ENCODE results near the gene POLR1A. TPM values are rescaled to one million over a fixed set of nuclear protein-coding genes. Genes with fewer than 3 reads are reported as not detected.

The POLR1A gene
- total and polyA plus RNA-seq, 2 donors (not counting 3 experiments of a cell fraction or from before 2014, with no cell fraction given): 7.6 to 40.7 TPM

DNA sequence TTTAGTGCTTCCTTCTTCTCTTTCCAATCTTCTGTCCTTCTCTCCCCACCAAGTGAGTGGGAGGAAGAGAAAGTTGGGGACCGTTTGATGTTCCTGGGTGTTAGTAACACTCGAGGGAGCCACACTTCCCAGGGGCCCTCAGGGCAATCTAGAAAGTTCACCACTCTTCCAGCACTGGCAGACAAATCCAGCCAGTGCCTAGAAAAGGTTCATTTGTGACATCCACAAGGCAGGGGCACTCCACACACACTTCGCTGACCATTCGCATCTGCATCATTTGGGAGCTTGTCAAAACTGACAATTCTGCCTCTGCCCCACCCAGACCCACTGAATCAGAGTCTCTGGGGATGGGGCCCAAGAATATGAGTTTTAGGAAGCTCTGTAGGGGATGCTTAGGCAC lies 130.1 kb downstream of the POLR1A start:
- no peak for DNase-seq (ENCODE audit: low read depth, low spot score)
- no peak for FAIRE-seq
- no peak overlapping the region for H3K4me3 ChIP-seq (replicated peaks in 1 of 3; ENCODE audit: insufficient read depth in 1 of 3, low read depth in 1 of 3, low read length in 3 of 3)
- no peaks in the 10 kb centered on the region for H3K9me1 ChIP-seq (replicated peaks; ENCODE audit: control insufficient read depth, extremely low read depth, insufficient read depth, low read length)
- H3K79me2 ChIP-seq (ENCODE audit: control insufficient read depth, insufficient read depth, low read length): no peaks in the 10 kb centered on the region
- H3K27ac ChIP-seq (ENCODE audit: insufficient read depth, low read depth, low read length): no peak overlapping the region
- CTCF ChIA-PET: no interaction called here
- TF ChIP-seq EZH2 (IDR thresholded peaks at IDR 0.05; ENCODE audit: borderline replicate concordance, low read depth, low read length, severe bottlenecking) (no peak), GATA2 (IDR thresholded peaks at IDR 0.05; ENCODE audit: insufficient read depth, insufficient read length, low read depth, low read length) (no peak), MAX (IDR thresholded peaks at IDR 0.05; ENCODE audit: insufficient read depth, insufficient read length) (no peak), POLR2A (IDR thresholded peaks at IDR 0.05; ENCODE audit: low read depth, low read length) (no peak)
- peaks cover 8 to 20% of the 10 kb centered on the region in 2 experiments for H3K27me3 ChIP-seq (ENCODE audit: control insufficient read depth in 2 of 2, insufficient read depth in 2 of 2, low read length in 2 of 2)
- H3K4me1 ChIP-seq (ENCODE audit: control insufficient read depth, extremely low read depth, insufficient read depth, low read length): no peaks in the 10 kb centered on the region
- intact Hi-C loops (cut with micrococcal nuclease) (no loop called here), dilution Hi-C loops (cut with MboI; ENCODE audit: extremely low pct_ligation_motif_present, low sequenced_read_pairs) (no loop called here)
- POLR2A ChIA-PET: no interaction called here
- H3K36me3 ChIP-seq (ENCODE audit: control insufficient read depth in 2 of 2, extremely low read depth in 1 of 2, insufficient read depth in 2 of 2, low read length in 2 of 2): no peaks in the 10 kb centered on the region
- H3K9me3 ChIP-seq (replicated peaks; ENCODE audit: control insufficient read depth, insufficient read depth, low read length): no peaks in the 10 kb centered on the region
- no peak overlapping the region for H3K9ac ChIP-seq (replicated peaks; ENCODE audit: extremely low read depth, insufficient read depth, low read length)
- H3K4me2 ChIP-seq (ENCODE audit: insufficient read depth, low read length): no peak overlapping the region
- no TSS peak for BruUV-seq (replicated peaks)
- H2AFZ ChIP-seq (ENCODE audit: low read depth, low read length): no peak overlapping the region
- no peaks in the 10 kb centered on the region for H4K20me1 ChIP-seq (replicated peaks; ENCODE audit: control insufficient read depth, extremely low read depth, insufficient read depth, low read length)

GRCh38 chr2:85974390-85974789 lies 131.3 kb downstream of the POLR1A start:
- no TSS peak for BruUV-seq (replicated peaks)
- Histone ChIP-seq H3K36me3 (ENCODE audit: control insufficient read depth in 2 of 2, extremely low read depth in 1 of 2, insufficient read depth in 2 of 2, low read length in 2 of 2) (no peaks in the 10 kb centered on the region), H3K27me3 (ENCODE audit: control insufficient read depth in 2 of 2, insufficient read depth in 2 of 2, low read length in 2 of 2) (peaks cover 8 to 18% of the 10 kb centered on the region in 2 experiments), H3K79me2 (ENCODE audit: control insufficient read depth, insufficient read depth, low read length) (no peaks in the 10 kb centered on the region), H3K27ac (ENCODE audit: insufficient read depth, low read depth, low read length) (no peak overlapping the region), H4K20me1 (replicated peaks; ENCODE audit: control insufficient read depth, extremely low read depth, insufficient read depth, low read length) (no peaks in the 10 kb centered on the region), H3K9ac (replicated peaks; ENCODE audit: extremely low read depth, insufficient read depth, low read length) (no peak overlapping the region), H3K9me3 (replicated peaks; ENCODE audit: control insufficient read depth, insufficient read depth, low read length) (no peaks in the 10 kb centered on the region), H3K9me1 (replicated peaks; ENCODE audit: control insufficient read depth, extremely low read depth, insufficient read depth, low read length) (no peaks in the 10 kb centered on the region), H2AFZ (ENCODE audit: low read depth, low read length) (no peak overlapping the region), H3K4me1 (ENCODE audit: control insufficient read depth, extremely low read depth, insufficient read depth, low read length) (no peaks in the 10 kb centered on the region), H3K4me2 (ENCODE audit: insufficient read depth, low read length) (no peak overlapping the region), H3K4me3 (replicated peaks in 1 of 3; ENCODE audit: insufficient read depth in 1 of 3, low read depth in 1 of 3, low read length in 3 of 3) (no peak overlapping the region)
- ChIA-PET POLR2A (no interaction called here), CTCF (no interaction called here)
- FAIRE-seq (no peak), DNase-seq (ENCODE audit: low read depth, low spot score) (no peak)
- intact Hi-C loops (cut with micrococcal nuclease): no loop called here
- dilution Hi-C loops (cut with MboI; ENCODE audit: extremely low pct_ligation_motif_present, low sequenced_read_pairs): no loop called here
- TF ChIP-seq GATA2 (IDR thresholded peaks at IDR 0.05; ENCODE audit: insufficient read depth, insufficient read length, low read depth, low read length) (no peak), MAX (IDR thresholded peaks at IDR 0.05; ENCODE audit: insufficient read depth, insufficient read length) (no peak), FOS (IDR thresholded peaks at IDR 0.05; ENCODE audit: borderline replicate concordance, insufficient read depth, low read length) (no peak), POLR2A (IDR thresholded peaks at IDR 0.05; ENCODE audit: low read depth, low read length) (no peak), CTCF (IDR thresholded peaks at IDR 0.05; ENCODE audit: extremely low read depth in 1 of 2, insufficient read depth in 1 of 2, low read depth in 1 of 2, low read length in 2 of 2) (no peak), MYC (IDR thresholded peaks at IDR 0.05; ENCODE audit: low read depth, low read length) (no peak), JUN (IDR thresholded peaks at IDR 0.05; ENCODE audit: borderline replicate concordance, insufficient read depth, insufficient read length, low read depth) (no peak), POLR2AphosphoS5 (IDR thresholded peaks at IDR 0.05; ENCODE audit: insufficient read depth, low read depth, low read length) (no peak), EZH2 (IDR thresholded peaks at IDR 0.05; ENCODE audit: borderline replicate concordance, low read depth, low read length, severe bottlenecking) (no peak)

All from endothelial cell of umbilical vein (primary cell).